Smooth muscle cell (in vitro differentiated cells): Measurements from ENCODE around the gene FADS2. TPM values are rescaled to one million over a fixed set of nuclear protein-coding genes. Genes with fewer than 3 reads are reported as not detected.

Experiments used
- DNase-seq: peaks from one replicate; lab custom pipeline; 2025; ENCODE audit not compliant: unreplicated experiment; lab: John Stamatoyannopoulos, UW
- H2AFZ ChIP-seq: fragments of 200-600 bp; sonication (generic); 2 replicates; pipeline ENCODE4 v1.6.0; 2016; ENCODE audit warnings: antibody characterized with exemption, low read depth, mild to moderate bottlenecking
- H3F3A ChIP-seq: fragments of 200-600 bp; sonication (generic); 2 replicates; pipeline ENCODE4 v1.6.0; 2017; ENCODE audit warnings: antibody characterized with exemption, low read depth
- H3K27ac ChIP-seq: fragments of 200-600 bp; sonication (generic); 2 replicates; pipeline ENCODE4 v1.5.1; 2016; ENCODE audit warnings: low read depth, mild to moderate bottlenecking
- H3K27me3 ChIP-seq: fragments of 200-600 bp; sonication (generic); 2 replicates; pipeline ENCODE4 v1.6.1; 2016; ENCODE audit warnings: low read depth, mild to moderate bottlenecking
- H3K36me3 ChIP-seq: fragments of 200-600 bp; sonication (generic); 2 replicates; pipeline ENCODE4 v1.5.1; 2016; ENCODE audit warnings: low read depth
- H3K4me1 ChIP-seq: fragments of 200-600 bp; sonication (generic); 2 replicates; pipeline ENCODE4 v1.5.1; 2016; ENCODE audit warnings: low read depth
- H3K4me2 ChIP-seq: fragments of 200-600 bp; sonication (generic); 2 replicates; pipeline ENCODE4 v1.6.0; 2016; ENCODE audit warnings: mild to moderate bottlenecking
- H3K4me3 ChIP-seq: fragments of 200-600 bp; sonication (generic); 2 replicates; pipeline ENCODE4 v1.5.1; 2016; ENCODE audit warnings: mild to moderate bottlenecking
- H3K79me2 ChIP-seq: fragments of 200-600 bp; sonication (generic); 2 replicates; pipeline ENCODE4 v1.6.0; 2016; ENCODE audit warnings: low read depth, mild to moderate bottlenecking
- H3K9ac ChIP-seq: fragments of 200-600 bp; sonication (generic); 2 replicates; pipeline ENCODE4 v1.6.0; 2016; ENCODE audit warnings: low read depth
- H3K9me3 ChIP-seq: fragments of 200-600 bp; sonication (generic); replicated peaks from 2 replicates; pipeline ENCODE4 v1.5.1; 2016; ENCODE audit warnings: low read depth
- H4K20me1 ChIP-seq: fragments of 200-600 bp; sonication (generic); 2 replicates; pipeline ENCODE4 v1.6.0; 2016; ENCODE audit warnings: low read depth
- WGBS: methylation state at CpG from one replicate; pipeline ENCODE4 v1.1.7; 2016; ENCODE audit warnings: low lambda C conversion rate; 5-methylcytosine and 5-hydroxymethylcytosine counted together
- polyA plus RNA-seq: library from polyadenylated mRNA; unstranded; fragments of >200 nt; fragmentation: Nextera tagmentation; extraction: Ambion mirVana; gene quantifications from 2 replicates; pipeline ENCODE4 v1.2.1, GENCODE V29; 2016
- total RNA-seq: library from RNA; depleted of rRNA; stranded (reverse); fragments of >200 nt; gene quantifications from 2 replicates; pipeline ENCODE4 v1.2.3, GENCODE V29; 2014
- TF ChIP-seq, protein P1 (sequence below): fragments of 200-600 bp; sonication (generic); IDR thresholded peaks from 2 replicates; pipeline ENCODE4 v1.5.1; 2017; ENCODE audit warnings: borderline replicate concordance, mild to moderate bottlenecking, antibody characterized with exemption; ENCODE audit not compliant: insufficient read depth, poor library complexity, severe bottlenecking

FADS2 gene
- total and polyA plus RNA-seq, 2 experiments from 2014 or later = 279 to 495 TPM

DNA sequence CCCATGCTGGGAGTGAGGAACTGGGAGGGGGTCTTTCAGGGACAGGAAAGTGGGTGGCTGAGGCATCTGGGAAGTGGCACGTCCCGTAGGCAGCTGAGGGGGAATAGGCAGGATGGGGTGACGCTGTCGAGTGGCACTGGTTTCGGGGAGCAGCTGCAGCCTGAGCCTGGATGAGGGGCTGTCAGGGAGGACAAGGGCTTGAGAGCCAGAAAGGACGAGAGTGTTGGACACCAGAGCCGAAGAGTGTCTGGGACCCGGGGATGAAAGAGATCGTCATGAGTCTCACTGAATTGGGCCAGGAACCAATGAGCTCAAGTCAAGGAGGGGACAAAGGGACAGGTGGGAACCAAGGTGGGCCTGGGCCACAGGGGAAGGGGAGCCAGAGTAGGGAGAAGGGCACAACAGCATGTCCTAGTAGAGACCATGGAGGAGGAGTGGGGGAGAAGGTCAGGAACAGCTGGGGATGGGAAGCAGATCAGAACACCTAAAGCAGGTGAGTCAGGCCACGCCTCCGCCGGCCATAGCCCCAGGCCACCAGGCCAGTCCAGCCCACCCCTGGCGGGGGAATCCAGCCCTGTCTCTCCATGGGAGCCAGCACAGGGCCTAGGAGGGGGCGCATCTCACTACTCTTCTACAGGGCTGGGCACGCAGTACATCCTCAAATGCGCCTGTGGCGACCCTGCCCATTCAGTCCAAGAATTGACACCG is 85.0 kb downstream of the FADS2 start:
- TF ChIP-seq, protein P1, sequence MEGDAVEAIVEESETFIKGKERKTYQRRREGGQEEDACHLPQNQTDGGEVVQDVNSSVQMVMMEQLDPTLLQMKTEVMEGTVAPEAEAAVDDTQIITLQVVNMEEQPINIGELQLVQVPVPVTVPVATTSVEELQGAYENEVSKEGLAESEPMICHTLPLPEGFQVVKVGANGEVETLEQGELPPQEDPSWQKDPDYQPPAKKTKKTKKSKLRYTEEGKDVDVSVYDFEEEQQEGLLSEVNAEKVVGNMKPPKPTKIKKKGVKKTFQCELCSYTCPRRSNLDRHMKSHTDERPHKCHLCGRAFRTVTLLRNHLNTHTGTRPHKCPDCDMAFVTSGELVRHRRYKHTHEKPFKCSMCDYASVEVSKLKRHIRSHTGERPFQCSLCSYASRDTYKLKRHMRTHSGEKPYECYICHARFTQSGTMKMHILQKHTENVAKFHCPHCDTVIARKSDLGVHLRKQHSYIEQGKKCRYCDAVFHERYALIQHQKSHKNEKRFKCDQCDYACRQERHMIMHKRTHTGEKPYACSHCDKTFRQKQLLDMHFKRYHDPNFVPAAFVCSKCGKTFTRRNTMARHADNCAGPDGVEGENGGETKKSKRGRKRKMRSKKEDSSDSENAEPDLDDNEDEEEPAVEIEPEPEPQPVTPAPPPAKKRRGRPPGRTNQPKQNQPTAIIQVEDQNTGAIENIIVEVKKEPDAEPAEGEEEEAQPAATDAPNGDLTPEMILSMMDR = no peak
- H3K27ac ChIP-seq = no peak overlapping the region
- no peak overlapping the region for H3K9ac ChIP-seq
- no peak overlapping the region for H3K4me3 ChIP-seq
- no peaks in the 10 kb centered on the region for H3K9me3 ChIP-seq
- no peaks in the 10 kb centered on the region for H3K36me3 ChIP-seq
- no peaks in the 10 kb centered on the region for H3K79me2 ChIP-seq
- 89% methylated on average over 18 of the region's 18 CpGs for WGBS
- H4K20me1 ChIP-seq = peaks cover 5% of the 10 kb centered on the region
- no peak overlapping the region for H3K4me2 ChIP-seq
- no peaks in the 10 kb centered on the region for H3K4me1 ChIP-seq
- no peak for DNase-seq
- H2AFZ ChIP-seq = no peak overlapping the region
- H3F3A ChIP-seq = no peaks in the 10 kb centered on the region
- H3K27me3 ChIP-seq = no peaks in the 10 kb centered on the region

DNA sequence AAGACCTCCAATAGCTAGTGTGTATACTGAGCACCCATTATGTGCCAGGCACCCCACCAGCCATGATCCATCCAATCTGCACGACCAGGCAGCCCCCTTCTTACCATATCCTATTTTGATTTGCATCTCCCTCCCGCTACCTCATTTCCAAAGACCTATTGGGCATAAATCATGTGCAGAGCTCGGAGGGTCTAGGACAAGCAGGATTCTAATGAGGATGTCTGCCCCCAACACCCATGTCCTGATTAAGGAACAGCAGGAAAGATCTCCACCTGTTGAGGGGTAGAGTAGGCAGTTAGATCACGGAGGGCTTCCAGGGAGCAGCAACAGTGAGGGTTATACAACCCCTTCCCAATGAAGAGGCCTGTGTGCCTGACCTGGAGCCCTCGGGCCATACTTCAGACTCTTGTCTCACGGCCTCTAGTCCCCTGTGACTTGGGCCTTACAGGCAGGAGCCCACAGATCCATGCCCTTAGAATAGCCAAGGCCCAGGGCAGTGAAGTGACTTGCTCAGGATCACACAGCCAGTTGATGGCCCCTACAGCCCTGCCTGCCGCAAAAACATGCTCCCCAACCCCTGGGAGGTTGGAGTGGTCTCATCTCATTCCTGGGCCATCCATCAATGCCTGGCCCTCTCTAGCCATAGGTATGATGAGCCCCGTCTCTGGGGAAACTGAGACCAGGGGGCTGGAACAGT is 85.7 kb downstream of the FADS2 start:
- Histone ChIP-seq H2AFZ (no peak overlapping the region), H3K9ac (no peak overlapping the region), H3F3A (no peaks in the 10 kb centered on the region), H3K27me3 (no peaks in the 10 kb centered on the region), H3K36me3 (no peaks in the 10 kb centered on the region), H3K4me1 (no peaks in the 10 kb centered on the region), H3K4me3 (no peak overlapping the region), H3K4me2 (no peak overlapping the region), H3K9me3 (no peaks in the 10 kb centered on the region), H3K79me2 (no peaks in the 10 kb centered on the region), H4K20me1 (peaks cover 5% of the 10 kb centered on the region), H3K27ac (no peak overlapping the region)
- 84% methylated on average over 8 of the region's 8 CpGs for WGBS
- TF ChIP-seq, protein P1 = no peak
- DNase-seq = no peak

DNA sequence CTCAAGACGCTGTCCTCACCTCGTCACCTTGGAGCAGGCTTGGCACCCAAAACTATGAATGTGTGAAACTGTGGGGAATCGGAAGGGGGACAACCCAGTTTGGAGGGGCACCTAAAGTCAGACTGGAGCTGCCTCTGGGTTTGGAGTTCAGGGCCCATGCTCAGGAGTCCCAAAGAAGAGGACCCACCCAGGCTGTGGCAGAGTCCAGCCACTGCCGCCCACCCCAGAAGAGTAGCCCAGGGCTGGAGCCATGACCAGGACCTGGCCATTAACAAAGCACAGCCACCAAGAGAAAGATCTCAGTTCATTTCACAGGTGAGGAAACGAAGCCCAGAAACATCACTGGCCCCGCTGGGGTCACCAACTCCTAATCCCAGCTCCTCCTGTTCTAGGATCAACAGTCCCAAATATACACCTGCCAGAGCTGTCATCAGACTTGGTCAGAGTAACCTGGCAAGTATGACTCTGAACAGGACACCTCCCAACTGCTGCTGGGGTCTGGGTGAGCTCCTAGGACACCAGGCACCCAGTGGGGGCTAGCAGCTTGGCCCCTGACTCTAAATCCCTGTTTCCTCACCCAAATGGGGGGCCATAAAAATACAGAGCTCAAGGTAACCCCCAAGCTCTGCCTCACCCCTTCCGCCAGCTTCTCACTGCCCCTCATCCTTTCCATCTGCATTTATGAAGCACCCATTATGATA is 86.5 kb downstream of the FADS2 start:
- H3K4me1 ChIP-seq = no peaks in the 10 kb centered on the region
- peaks cover 5% of the 10 kb centered on the region for H4K20me1 ChIP-seq
- no peak for DNase-seq
- H3K9me3 ChIP-seq = no peaks in the 10 kb centered on the region
- no peak overlapping the region for H3K27ac ChIP-seq
- no peak overlapping the region for H2AFZ ChIP-seq
- H3K27me3 ChIP-seq = no peaks in the 10 kb centered on the region
- no peaks in the 10 kb centered on the region for H3K79me2 ChIP-seq
- no peak overlapping the region for H3K4me3 ChIP-seq
- TF ChIP-seq, protein P1 = no peak
- H3K36me3 ChIP-seq = no peaks in the 10 kb centered on the region
- 96% methylated on average over 7 of the region's 7 CpGs for WGBS
- no peak overlapping the region for H3K4me2 ChIP-seq
- H3F3A ChIP-seq = no peaks in the 10 kb centered on the region
- no peak overlapping the region for H3K9ac ChIP-seq
